Transverse colon (tissue), 4 donors: Measurements from ENCODE around the gene RBCK1.

Experiments
- EP300 ChIP-seq: sonication (generic); formaldehyde crosslinking; IDR thresholded peaks from one replicate; pipeline ENCODE4 v1.6.1; 2017; ENCODE audit warnings: antibody characterized with exemption, low read depth
- POLR2AphosphoS5 ChIP-seq, 3 donors: sonication (generic); formaldehyde crosslinking; IDR thresholded peaks; one replicate each; pipeline ENCODE4 v1.6.1; 2016; ENCODE audit warnings: antibody characterized with exemption in 3 of 3
- TF ChIP-seq, protein P1 (sequence below), 5 experiments: fragments of 200-600 bp in 3 of 5; fragments of 450-650 bp in 2 of 5; sonication (generic) in 3 of 5; IDR thresholded peaks; 1 replicate in 2 of 5; 2 replicates in 3 of 5; pipeline ENCODE4 v1.5.1; 2016 to 2017; ENCODE audit warnings: antibody characterized with exemption in 5 of 5, inconsistent platforms in 3 of 5, mild to moderate bottlenecking in 2 of 5, moderate library complexity in 1 of 5

GRCh38 chr20:408843-409696 lies 971 bp downstream of the RBCK1 start:
- TF ChIP-seq, protein P1, sequence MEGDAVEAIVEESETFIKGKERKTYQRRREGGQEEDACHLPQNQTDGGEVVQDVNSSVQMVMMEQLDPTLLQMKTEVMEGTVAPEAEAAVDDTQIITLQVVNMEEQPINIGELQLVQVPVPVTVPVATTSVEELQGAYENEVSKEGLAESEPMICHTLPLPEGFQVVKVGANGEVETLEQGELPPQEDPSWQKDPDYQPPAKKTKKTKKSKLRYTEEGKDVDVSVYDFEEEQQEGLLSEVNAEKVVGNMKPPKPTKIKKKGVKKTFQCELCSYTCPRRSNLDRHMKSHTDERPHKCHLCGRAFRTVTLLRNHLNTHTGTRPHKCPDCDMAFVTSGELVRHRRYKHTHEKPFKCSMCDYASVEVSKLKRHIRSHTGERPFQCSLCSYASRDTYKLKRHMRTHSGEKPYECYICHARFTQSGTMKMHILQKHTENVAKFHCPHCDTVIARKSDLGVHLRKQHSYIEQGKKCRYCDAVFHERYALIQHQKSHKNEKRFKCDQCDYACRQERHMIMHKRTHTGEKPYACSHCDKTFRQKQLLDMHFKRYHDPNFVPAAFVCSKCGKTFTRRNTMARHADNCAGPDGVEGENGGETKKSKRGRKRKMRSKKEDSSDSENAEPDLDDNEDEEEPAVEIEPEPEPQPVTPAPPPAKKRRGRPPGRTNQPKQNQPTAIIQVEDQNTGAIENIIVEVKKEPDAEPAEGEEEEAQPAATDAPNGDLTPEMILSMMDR (IDR thresholded peaks at IDR 0.05): no peak
- no peak for TF ChIP-seq POLR2AphosphoS5 (IDR thresholded peaks at IDR 0.05)
- no peak for TF ChIP-seq EP300
